NOMO-1 treated with DMSO at 0.1 percent for 48 hours (cell line): ENCODE measurements around the gene IKZF4.

Experiments
- DNase-seq: peaks from one replicate; lab custom pipeline; 2025; ENCODE audit not compliant: unreplicated experiment; lab: John Stamatoyannopoulos, UW

IKZF4 gene

GRCh38 chr12:56081393-56082347 lies 60.8 kb downstream of the IKZF4 start:
- DNase-seq = no peak

DNA sequence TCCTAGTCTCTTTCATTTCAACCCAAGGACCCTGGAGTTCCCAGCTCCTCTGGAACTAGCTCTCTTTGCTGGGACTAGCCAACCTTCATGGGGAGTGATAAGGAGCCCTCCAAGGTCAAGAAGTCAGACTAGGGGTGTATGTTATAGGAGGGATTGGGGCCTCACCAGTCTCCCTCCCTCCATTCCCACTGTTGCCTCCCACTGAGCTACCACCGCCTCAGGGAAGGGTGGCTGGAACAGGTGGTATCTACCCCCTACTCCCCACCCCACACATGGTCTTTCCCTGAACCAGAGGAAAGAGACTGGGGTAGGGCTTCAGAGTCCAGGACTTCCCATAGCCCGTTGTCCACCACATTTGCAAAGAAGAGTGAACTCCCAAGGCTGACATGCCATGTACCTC lies 61.5 kb downstream of the IKZF4 start:
- no peak for DNase-seq

DNA sequence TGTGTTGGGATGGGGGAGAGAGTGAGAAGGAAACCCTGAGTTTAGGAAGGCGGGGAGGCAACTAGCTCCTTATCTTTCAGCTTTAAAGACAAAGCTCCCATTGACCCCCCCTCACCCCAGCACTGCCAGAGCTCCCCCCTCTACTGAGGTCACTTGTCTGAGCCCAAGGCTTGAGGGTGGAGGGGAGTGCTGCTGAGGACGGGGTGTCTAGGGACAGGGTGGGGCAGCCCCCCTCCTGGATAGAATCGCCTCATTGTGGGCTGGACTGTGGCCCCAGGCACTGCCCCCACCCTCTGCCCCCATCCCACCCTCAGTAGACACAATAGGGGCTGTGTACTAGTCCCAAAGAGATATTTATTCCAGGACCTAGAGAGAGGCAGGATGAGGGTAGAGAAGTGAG lies 62.1 kb downstream of the IKZF4 start:
- DNase-seq = no peak

GRCh38 chr12:56084958-56085543 lies 64.2 kb downstream of the IKZF4 start:
- DNase-seq = no peak

GRCh38 chr12:56086096-56086495 lies 65.3 kb downstream of the IKZF4 start:
- no peak for DNase-seq

GRCh38 chr12:56086608-56087007 lies 65.8 kb downstream of the IKZF4 start:
- no peak for DNase-seq

- no peak for DNase-seq
Measured at GRCh38 chr12:56087220-56087619, 66.4 kb downstream of the IKZF4 start.
